WERI-Rb-1 (cell line): Measurements from ENCODE around the gene GAREM1.
"Not testable (repeated sequence)": the region's sequence is repeated elsewhere in the genome, so short reads cannot be mapped to it uniquely, and the experiment has no call there.

Experiments
- DNase-seq: peaks from one replicate; pipeline ENCODE4 v3.0.0-alpha.2; 2020
- H3K27ac ChIP-seq: fragments of 250-450 bp; sonication (Bioruptor Pico); 2 replicates; pipeline ENCODE4 v1.5.1; 2020; ENCODE audit warnings: mild to moderate bottlenecking, moderate library complexity
- H3K27me3 ChIP-seq: fragments of 250-450 bp; sonication (Bioruptor Pico); 2 replicates; pipeline ENCODE4 v1.5.1; 2021; ENCODE audit warnings: mild to moderate bottlenecking, low read depth, moderate library complexity; ENCODE audit not compliant: insufficient read depth, severe bottlenecking
- H3K36me3 ChIP-seq: fragments of 250-450 bp; sonication (Bioruptor Pico); 2 replicates; pipeline ENCODE4 v1.5.1; 2020; ENCODE audit warnings: mild to moderate bottlenecking, moderate library complexity
- H3K4me3 ChIP-seq: 2 replicates; pipeline ENCODE4 v1.5.1; 2011; ENCODE audit warnings: low read depth, mild to moderate bottlenecking, control low read depth, low read length
- H3K9me3 ChIP-seq: fragments of 250-450 bp; sonication (Bioruptor Pico); 2 replicates; pipeline ENCODE4 v1.5.1; 2021; ENCODE audit warnings: mild to moderate bottlenecking, moderate library complexity; ENCODE audit not compliant: severe bottlenecking
- CTCF ChIP-seq: IDR thresholded peaks from 2 replicates; pipeline ENCODE4 v1.5.1; 2011; ENCODE audit warnings: low read depth, mild to moderate bottlenecking, control low read depth, inconsistent platforms, low read length

The GAREM1 gene

GRCh38 chr18:32298171-32298667 is 172.5 kb downstream of the GAREM1 start:
- Histone ChIP-seq H3K27ac (no peak overlapping the region), H3K4me3 (no peak overlapping the region), H3K27me3 (peaks cover 26% of the 10 kb centered on the region), H3K9me3 (no peaks in the 10 kb centered on the region), H3K36me3 (no peaks in the 10 kb centered on the region)
- no peak for DNase-seq
- TF ChIP-seq CTCF, result no peak

DNA sequence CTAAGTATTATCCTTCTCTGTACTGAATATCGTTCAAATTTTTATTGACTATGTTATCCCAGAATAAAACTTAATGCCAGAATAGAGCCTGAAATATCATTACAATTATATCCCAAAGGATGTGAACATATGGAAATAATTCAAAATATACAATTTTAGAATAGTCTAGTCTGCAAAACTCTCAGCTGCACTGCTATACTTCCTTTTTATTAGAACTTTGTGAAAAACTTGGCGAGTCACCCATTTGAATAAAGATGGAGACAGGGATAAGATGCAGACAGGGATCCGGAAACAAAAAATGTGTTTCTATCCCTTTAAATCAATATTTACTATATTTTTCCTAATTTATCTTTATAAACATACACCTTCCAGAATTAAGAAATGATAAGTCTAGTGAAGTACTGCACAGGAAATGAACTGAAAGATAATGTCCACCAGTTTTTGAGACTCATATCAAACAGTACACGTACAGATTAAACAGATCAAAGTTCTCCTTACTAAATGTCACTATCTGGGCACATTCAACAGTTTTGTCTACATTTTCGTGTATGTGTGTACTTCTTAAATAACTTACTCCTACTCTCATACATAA is 173.0 kb downstream of the GAREM1 start:
- no peak for DNase-seq
- H3K27me3 ChIP-seq, result peaks cover 27% of the 10 kb centered on the region
- H3K9me3 ChIP-seq, result no peaks in the 10 kb centered on the region
- no peak for TF ChIP-seq CTCF
- no peak overlapping the region for H3K4me3 ChIP-seq
- no peak overlapping the region for H3K27ac ChIP-seq
- H3K36me3 ChIP-seq, result no peaks in the 10 kb centered on the region

- H3K36me3 ChIP-seq, result no peaks in the 10 kb centered on the region
- no peaks in the 10 kb centered on the region for H3K9me3 ChIP-seq
- H3K27me3 ChIP-seq, result peaks cover 23% of the 10 kb centered on the region
- DNase-seq, result no peak
- no peak for TF ChIP-seq CTCF
- no peak overlapping the region for H3K4me3 ChIP-seq
- no peak overlapping the region for H3K27ac ChIP-seq
Observed at GRCh38 chr18:32296851-32297250, 173.8 kb downstream of the GAREM1 start.

DNA sequence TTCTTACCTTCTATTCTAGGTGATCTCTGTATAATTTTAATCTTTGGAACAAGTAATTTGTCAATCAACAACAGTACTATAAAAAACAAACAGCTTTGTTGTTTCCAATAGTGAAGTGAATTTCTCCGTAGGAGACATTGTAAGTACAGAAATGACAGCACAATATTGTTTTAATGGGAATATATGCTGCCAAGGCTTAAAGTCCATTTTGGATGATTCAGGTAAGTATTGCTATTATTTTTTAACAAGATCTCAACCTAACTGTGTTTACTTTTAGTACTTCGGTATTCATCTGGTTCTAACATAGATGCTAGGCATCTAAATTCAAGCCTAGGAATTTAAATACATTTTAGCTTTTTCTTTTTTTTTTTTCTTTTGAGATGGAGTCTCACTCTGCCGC is 175.1 kb downstream of the GAREM1 start:
- Histone ChIP-seq H3K27ac (no peak overlapping the region), H3K27me3 (peaks cover 13% of the 10 kb centered on the region), H3K9me3 (no peaks in the 10 kb centered on the region), H3K4me3 (no peak overlapping the region), H3K36me3 (no peaks in the 10 kb centered on the region)
- TF ChIP-seq CTCF, result no peak
- DNase-seq, result no peak

- DNase-seq, result no peak
- Histone ChIP-seq H3K4me3 (no peak overlapping the region), H3K27me3 (peaks cover 18% of the 10 kb centered on the region), H3K27ac (no peak overlapping the region), H3K36me3 (no peaks in the 10 kb centered on the region), H3K9me3 (no peaks in the 10 kb centered on the region)
- TF ChIP-seq CTCF, result no peak
Observed at GRCh38 chr18:32293107-32293506, 177.6 kb downstream of the GAREM1 start.

DNA sequence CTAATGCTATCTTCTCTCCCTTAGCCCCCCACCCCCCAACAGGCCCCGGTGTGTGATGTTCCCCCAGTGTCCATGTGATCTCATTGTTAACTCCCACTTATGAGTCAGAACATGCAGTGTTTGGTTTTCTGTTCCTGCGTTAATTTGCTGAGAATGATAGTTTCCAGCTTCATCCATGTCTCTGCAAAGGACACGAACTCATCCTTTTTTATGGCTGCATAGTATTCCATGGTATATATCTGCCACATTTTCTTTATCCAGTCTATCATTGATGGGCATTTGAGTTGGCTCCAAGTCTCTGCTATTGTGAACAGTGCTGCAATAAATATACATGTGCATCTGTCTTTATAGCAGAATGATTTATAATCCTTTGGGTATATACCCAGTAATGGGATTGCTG is 179.1 kb downstream of the GAREM1 start:
- not testable (repeated sequence) for DNase-seq, H3K9me3 ChIP-seq, H3K4me3 ChIP-seq, H3K27ac ChIP-seq, H3K36me3 ChIP-seq
- peaks cover 29% of the 10 kb centered on the region for H3K27me3 ChIP-seq
